ENCODE results near the gene DISC1. TPM values are rescaled to one million over a fixed set of nuclear protein-coding genes. Genes with fewer than 3 reads are reported as not detected.

Gene DISC1
- polyA plus RNA-seq, 3 donors = 5.5 to 14.7 (median 5.8) TPM

GRCh38 chr1:232040260-232040659, 413.7 kb downstream of the DISC1 start:
- Histone ChIP-seq H3K9me3 (replicated peaks in 1 of 2; ENCODE audit: control insufficient read depth in 1 of 2, insufficient read depth in 1 of 2, low read length in 2 of 2) (no peaks in the 10 kb centered on the region), H3K4me2 (replicated peaks; ENCODE audit: extremely low read depth, low read length, poor library complexity, severe bottlenecking) (no peak overlapping the region), H3K79me2 (ENCODE audit: insufficient read depth, low read length) (no peaks in the 10 kb centered on the region), H4K20me1 (ENCODE audit: insufficient read depth, low read length) (no peaks in the 10 kb centered on the region), H3K27ac (ENCODE audit: low read depth in 1 of 2, low read length in 2 of 2) (no peak overlapping the region), H3K36me3 (replicated peaks in 1 of 2; ENCODE audit: control insufficient read depth in 1 of 2, insufficient read depth in 2 of 2, low read length in 2 of 2) (peaks cover 9 to 21% of the 10 kb centered on the region in 2 donors), H3K4me3 (replicated peaks in 1 of 3; ENCODE audit: low read depth in 2 of 3, low read length in 3 of 3) (no peak overlapping the region), H3K27me3 (ENCODE audit: control insufficient read depth in 2 of 2, insufficient read depth in 2 of 2, low read length in 2 of 2) (no peaks in the 10 kb centered on the region), H3K4me1 (ENCODE audit: control insufficient read depth in 1 of 2, insufficient read depth in 2 of 2, low read length in 2 of 2) (no peaks in the 10 kb centered on the region), H2AFZ (ENCODE audit: insufficient read depth, low read depth, low read length, poor library complexity, severe bottlenecking) (no peak overlapping the region), H3K9ac (ENCODE audit: insufficient read depth, low read length, poor library complexity, severe bottlenecking) (no peak overlapping the region)
- intact Hi-C loops (cut with micrococcal nuclease) = no loop called here
- Mint-ChIP-seq H3K4me3 (no peak overlapping the region), H3K27ac (peak overlapping the region in 2 of 7 donors; percentile 10 to 28), H3K27me3 (ENCODE audit: low read depth in 3 of 3) (peaks cover 0 to 1% (median 0%) of the 10 kb centered on the region in 3 donors), H3K9me3 (peaks cover 0 to 6% (median 3%) of the 10 kb centered on the region in 7 donors), H3K4me1 (no peaks in the 10 kb centered on the region), H3K36me3 (peaks cover 15 to 23% of the 10 kb centered on the region in 2 donors)
- DNase-seq = no peak
- TF ChIP-seq, protein P1, sequence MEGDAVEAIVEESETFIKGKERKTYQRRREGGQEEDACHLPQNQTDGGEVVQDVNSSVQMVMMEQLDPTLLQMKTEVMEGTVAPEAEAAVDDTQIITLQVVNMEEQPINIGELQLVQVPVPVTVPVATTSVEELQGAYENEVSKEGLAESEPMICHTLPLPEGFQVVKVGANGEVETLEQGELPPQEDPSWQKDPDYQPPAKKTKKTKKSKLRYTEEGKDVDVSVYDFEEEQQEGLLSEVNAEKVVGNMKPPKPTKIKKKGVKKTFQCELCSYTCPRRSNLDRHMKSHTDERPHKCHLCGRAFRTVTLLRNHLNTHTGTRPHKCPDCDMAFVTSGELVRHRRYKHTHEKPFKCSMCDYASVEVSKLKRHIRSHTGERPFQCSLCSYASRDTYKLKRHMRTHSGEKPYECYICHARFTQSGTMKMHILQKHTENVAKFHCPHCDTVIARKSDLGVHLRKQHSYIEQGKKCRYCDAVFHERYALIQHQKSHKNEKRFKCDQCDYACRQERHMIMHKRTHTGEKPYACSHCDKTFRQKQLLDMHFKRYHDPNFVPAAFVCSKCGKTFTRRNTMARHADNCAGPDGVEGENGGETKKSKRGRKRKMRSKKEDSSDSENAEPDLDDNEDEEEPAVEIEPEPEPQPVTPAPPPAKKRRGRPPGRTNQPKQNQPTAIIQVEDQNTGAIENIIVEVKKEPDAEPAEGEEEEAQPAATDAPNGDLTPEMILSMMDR (IDR thresholded peaks at IDR 0.05) = no peak
- no CpG with 5 or more reads among the region's 3 CpGs for WGBS (ENCODE audit: insufficient coverage)

DNA sequence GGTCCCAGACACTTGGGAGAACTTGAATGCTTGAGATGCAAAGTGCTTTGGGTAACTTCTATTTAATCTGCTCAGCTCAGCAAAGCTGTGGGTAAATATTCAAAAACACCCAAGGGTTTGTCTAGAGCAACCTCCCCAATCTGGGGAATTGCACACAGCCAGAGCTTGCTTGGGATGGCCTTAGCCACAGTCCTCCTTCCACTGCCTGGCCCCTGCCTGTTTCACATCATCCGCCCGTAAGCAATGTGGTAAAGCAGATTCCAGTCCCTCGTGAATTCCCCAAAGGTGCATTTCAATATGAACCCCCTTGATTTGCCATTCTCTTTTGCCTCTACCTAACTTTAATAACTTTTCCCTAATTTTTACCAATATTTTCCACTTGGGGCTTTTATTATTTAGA, 418.1 kb downstream of the DISC1 start:
- Histone ChIP-seq H2AFZ (ENCODE audit: insufficient read depth, low read depth, low read length, poor library complexity, severe bottlenecking) (no peak overlapping the region), H3K4me1 (ENCODE audit: control insufficient read depth in 1 of 2, insufficient read depth in 2 of 2, low read length in 2 of 2) (no peaks in the 10 kb centered on the region), H3K9ac (ENCODE audit: insufficient read depth, low read length, poor library complexity, severe bottlenecking) (no peak overlapping the region), H3K36me3 (replicated peaks in 1 of 2; ENCODE audit: control insufficient read depth in 1 of 2, insufficient read depth in 2 of 2, low read length in 2 of 2) (no peaks in the 10 kb centered on the region), H3K27ac (ENCODE audit: low read depth in 1 of 2, low read length in 2 of 2) (no peak overlapping the region), H3K4me2 (replicated peaks; ENCODE audit: extremely low read depth, low read length, poor library complexity, severe bottlenecking) (no peak overlapping the region), H3K27me3 (ENCODE audit: control insufficient read depth in 2 of 2, insufficient read depth in 2 of 2, low read length in 2 of 2) (no peaks in the 10 kb centered on the region), H3K9me3 (replicated peaks in 1 of 2; ENCODE audit: control insufficient read depth in 1 of 2, insufficient read depth in 1 of 2, low read length in 2 of 2) (no peaks in the 10 kb centered on the region), H4K20me1 (ENCODE audit: insufficient read depth, low read length) (no peaks in the 10 kb centered on the region), H3K79me2 (ENCODE audit: insufficient read depth, low read length) (no peaks in the 10 kb centered on the region), H3K4me3 (replicated peaks in 1 of 3; ENCODE audit: low read depth in 2 of 3, low read length in 3 of 3) (no peak overlapping the region)
- H3K9me3 Mint-ChIP-seq = peaks cover 0 to 8% (median 4%) of the 10 kb centered on the region in 7 donors
- DNase-seq = no peak
- TF ChIP-seq, protein P1 (IDR thresholded peaks at IDR 0.05) = no peak
- intact Hi-C loops (cut with micrococcal nuclease) = no loop called here
- peaks cover 2% of the 10 kb centered on the region in 2 donors for H3K36me3 Mint-ChIP-seq
- H3K27ac Mint-ChIP-seq = no peak overlapping the region
- peaks cover 0 to 3% (median 1%) of the 10 kb centered on the region in 3 donors for H3K27me3 Mint-ChIP-seq (ENCODE audit: low read depth in 3 of 3)
- no peaks in the 10 kb centered on the region for H3K4me1 Mint-ChIP-seq
- 100% methylated on average over 3 of the region's 3 CpGs for WGBS (ENCODE audit: insufficient coverage)
- H3K4me3 Mint-ChIP-seq = no peak overlapping the region

All from CD14-positive monocyte (primary cell).